ENCODE measurements around the gene JMJD8. TPM values are rescaled to one million over a fixed set of nuclear protein-coding genes. Genes with fewer than 3 reads are reported as not detected.

JMJD8 gene
- total and polyA plus RNA-seq, 9 of the 15 experiments (the other 6 are each of a cell fraction or from before 2014, with no cell fraction given): 1.2 to 50.6 (median 29.3) TPM

DNA sequence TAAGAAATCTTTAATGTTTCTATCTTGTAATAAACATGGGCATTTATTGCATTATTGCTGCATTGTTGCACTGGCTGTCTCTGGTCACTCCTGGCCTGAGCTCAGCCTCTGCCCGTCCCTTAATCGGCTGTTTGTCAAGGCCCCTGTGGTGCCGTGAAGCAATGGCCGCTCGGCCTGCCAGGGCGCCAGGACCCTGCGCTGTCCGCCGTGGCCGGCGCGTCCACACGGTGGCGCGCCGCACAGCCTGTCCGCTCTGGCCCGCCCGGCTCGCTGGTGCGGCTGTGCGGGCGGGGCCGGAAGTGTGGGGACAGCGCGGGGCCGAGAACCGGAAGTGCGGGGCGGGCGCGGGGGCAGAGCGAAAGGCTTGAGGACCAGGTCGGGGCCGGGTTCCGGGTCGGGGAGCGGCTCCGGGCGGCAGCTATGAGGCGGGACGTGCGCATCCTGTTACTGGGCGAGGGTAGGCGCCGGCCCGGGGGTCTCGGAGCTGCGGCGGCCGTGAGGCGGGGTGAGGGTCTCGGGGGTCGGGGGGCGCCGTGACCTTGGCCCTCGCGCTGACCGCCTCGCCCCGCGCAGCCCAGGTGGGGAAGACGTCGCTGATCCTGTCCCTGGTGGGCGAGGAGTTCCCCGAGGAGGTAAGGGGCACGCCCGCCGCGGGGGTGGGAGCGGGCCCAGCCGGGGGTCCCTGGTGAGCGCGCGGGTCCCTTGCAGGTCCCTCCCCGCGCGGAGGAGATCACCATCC is 16.2 kb downstream of the JMJD8 start, which contains the start of gene RHOT2 (continued):
- peak; percentile 97 for TF ChIP-seq ZBTB40 (IDR thresholded peaks at IDR 0.05)
- TF ChIP-seq ZBTB40 (CRISPR knock-in tag; IDR thresholded peaks at IDR 0.05): no peak
- TF ChIP-seq CCNT2 (IDR thresholded peaks at IDR 0.05; ENCODE audit: borderline replicate concordance, extremely low read depth, insufficient read length, low read depth, low read length): peak; percentile 96
- TF ChIP-seq HNRNPK (IDR thresholded peaks at IDR 0.05; ENCODE audit: low read depth, low read length, poor library complexity, severe bottlenecking): peak; percentile 70
- TF ChIP-seq ZHX1 (conservative IDR thresholded peaks at IDR 0.05; ENCODE audit: low read length): peak; percentile 88
- TF ChIP-seq ZBTB1 (CRISPR knock-in tag; IDR thresholded peaks at IDR 0.05; ENCODE audit: borderline replicate concordance, low read depth): no peak
- TF ChIP-seq ID3 (CRISPR knock-in tag; IDR thresholded peaks at IDR 0.05): no peak
- TF ChIP-seq ID3 (tag; IDR thresholded peaks at IDR 0.05): peak; percentile 86
- TF ChIP-seq, protein P1, sequence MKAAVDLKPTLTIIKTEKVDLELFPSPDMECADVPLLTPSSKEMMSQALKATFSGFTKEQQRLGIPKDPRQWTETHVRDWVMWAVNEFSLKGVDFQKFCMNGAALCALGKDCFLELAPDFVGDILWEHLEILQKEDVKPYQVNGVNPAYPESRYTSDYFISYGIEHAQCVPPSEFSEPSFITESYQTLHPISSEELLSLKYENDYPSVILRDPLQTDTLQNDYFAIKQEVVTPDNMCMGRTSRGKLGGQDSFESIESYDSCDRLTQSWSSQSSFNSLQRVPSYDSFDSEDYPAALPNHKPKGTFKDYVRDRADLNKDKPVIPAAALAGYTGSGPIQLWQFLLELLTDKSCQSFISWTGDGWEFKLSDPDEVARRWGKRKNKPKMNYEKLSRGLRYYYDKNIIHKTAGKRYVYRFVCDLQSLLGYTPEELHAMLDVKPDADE (conservative IDR thresholded peaks at IDR 0.05; ENCODE audit: control insufficient read depth, low read depth, low read length): peak; percentile 79
- TF ChIP-seq TRIM24 (IDR thresholded peaks at IDR 0.05): peak in 1 of 2 experiments; percentile 40; a peak in 1 of 4 replicates
- peak; percentile 80 for TF ChIP-seq ATF7 (IDR thresholded peaks at IDR 0.05)
- no peak for TF ChIP-seq RBM22 (IDR thresholded peaks at IDR 0.05; ENCODE audit: low read depth, low read length, poor library complexity, severe bottlenecking)
- TF ChIP-seq POLR2A (conservative IDR thresholded peaks at IDR 0.05): peak; percentile 80
- peak; percentile 37; the same call in 1 of the 2 replicates for TF ChIP-seq NFIC (IDR thresholded peaks at IDR 0.05)

Measured in K562 (cell line).